GM12874 (cell line): ENCODE results near the gene MAMDC2.

ENCODE experiments used
- CTCF ChIP-seq: IDR thresholded peaks from 2 replicates; pipeline ENCODE4 v1.5.1; 2011; ENCODE audit warnings: low read depth, mild to moderate bottlenecking, control low read depth, low read length, moderate library complexity; ENCODE audit not compliant: insufficient read depth

MAMDC2 gene

GRCh38 chr9:70130266-70130665 is 86.6 kb downstream of the MAMDC2 start:
- TF ChIP-seq CTCF: no peak

GRCh38 chr9:70131296-70131695 is 87.6 kb downstream of the MAMDC2 start:
- TF ChIP-seq CTCF: no peak

GRCh38 chr9:70133253-70134208 is 89.9 kb downstream of the MAMDC2 start:
- TF ChIP-seq CTCF: no peak

GRCh38 chr9:70134360-70134759 is 90.7 kb downstream of the MAMDC2 start:
- no peak for TF ChIP-seq CTCF

GRCh38 chr9:70135176-70135575 is 91.5 kb downstream of the MAMDC2 start:
- TF ChIP-seq CTCF: no peak

- no peak for TF ChIP-seq CTCF
Measured at GRCh38 chr9:70136632-70137031, 93.0 kb downstream of the MAMDC2 start.

GRCh38 chr9:70137577-70137976 is 93.9 kb downstream of the MAMDC2 start:
- TF ChIP-seq CTCF: no peak
